GM21529 (cell line): ENCODE measurements around the gene FAM98B.

Source experiments
- ATAC-seq: cut with Tn5 transposase; IDR thresholded peaks from one replicate; pipeline ENCODE4 v1.9.1; 2021; ENCODE audit not compliant: unreplicated experiment

The FAM98B gene

GRCh38 chr15:38534691-38535090, 80.8 kb downstream of the FAM98B start:
- no peak for ATAC-seq

- no peak for ATAC-seq
Measured at GRCh38 chr15:38535491-38536200, 81.7 kb downstream of the FAM98B start.

- no peak for ATAC-seq
Measured at GRCh38 chr15:38536201-38536676, 82.3 kb downstream of the FAM98B start.
